ENCODE data around the gene GOLGA6C. TPM values are rescaled to one million over a fixed set of nuclear protein-coding genes. Genes with fewer than 3 reads are reported as not detected.

Gene GOLGA6C
- total RNA-seq, 1 experiment from 2014 or later: not detected

- Histone ChIP-seq H3T11ph (ENCODE audit: low read length) (no peak overlapping the region), H3K79me2 (ENCODE audit: insufficient read depth, low read length) (no peaks in the 10 kb centered on the region), H4K91ac (ENCODE audit: insufficient read length, low read depth, low read length) (no peak overlapping the region), H3K79me1 (ENCODE audit: insufficient read depth, low read depth, low read length, poor library complexity, severe bottlenecking) (no peaks in the 10 kb centered on the region), H3K9me3 (ENCODE audit: control insufficient read depth, low read depth, low read length) (no peaks in the 10 kb centered on the region), H2AK5ac (ENCODE audit: insufficient read length, low read length) (no peak overlapping the region), H3K4me2 (ENCODE audit: insufficient read depth, insufficient read length, low read length) (no peak overlapping the region), H3K27me3 (ENCODE audit: insufficient read depth, low read length) (no peaks in the 10 kb centered on the region), H3K18ac (ENCODE audit: insufficient read length, low read depth, low read length) (no peak overlapping the region), H4K8ac (replicated peaks; ENCODE audit: insufficient read length, low read depth, low read length) (no peak overlapping the region), H2AFZ (ENCODE audit: low read length) (no peak overlapping the region), H2BK120ac (ENCODE audit: low read depth, low read length, poor library complexity, severe bottlenecking) (no peak overlapping the region), H3K23me2 (ENCODE audit: insufficient read length, low read depth, low read length, poor library complexity, severe bottlenecking) (no peaks in the 10 kb centered on the region), H2BK15ac (ENCODE audit: low read depth, low read length) (no peak overlapping the region), H3K27ac (ENCODE audit: insufficient read length, low read depth, low read length) (no peak overlapping the region), H2BK12ac (ENCODE audit: insufficient read length, low read depth, low read length) (no peak overlapping the region), H3K4me1 (ENCODE audit: insufficient read depth, low read length) (no peaks in the 10 kb centered on the region; the same call in 1 of the 2 replicates), H3K23ac (ENCODE audit: insufficient read length, low read depth, low read length) (no peak overlapping the region), H4K5ac (ENCODE audit: insufficient read length, low read depth, low read length) (no peak overlapping the region), H2BK5ac (ENCODE audit: insufficient read length, low read length) (no peak overlapping the region), H3K4ac (ENCODE audit: low read depth, low read length) (no peak overlapping the region), H4K20me1 (ENCODE audit: control insufficient read depth, insufficient read depth, insufficient read length) (no peaks in the 10 kb centered on the region), H3K14ac (ENCODE audit: insufficient read depth, low read length) (no peak overlapping the region), H2BK20ac (ENCODE audit: low read depth, low read length, poor library complexity, severe bottlenecking) (no peak overlapping the region), H3K56ac (ENCODE audit: insufficient read length, low read depth, low read length) (no peak overlapping the region), H3K9ac (ENCODE audit: extremely low read depth, insufficient read length, low read length) (no peak overlapping the region)
- Mint-ChIP-seq H3K27me3 (ENCODE audit: low read depth) (peaks cover 54% of the 10 kb centered on the region), H3K4me3 (no peak overlapping the region), H3K36me3 (ENCODE audit: insufficient read depth in 1 of 3, low read depth in 3 of 3) (peaks cover 0 to 2% (median 0%) of the 10 kb centered on the region in 3 experiments; a peak in 2 of 7 replicates), H3K4me1 (peaks cover 9 to 10% of the 10 kb centered on the region in 2 experiments), H3K9me3 (no peaks in the 10 kb centered on the region), H3K27ac (no peak overlapping the region)
- no CpG with 5 or more reads among the region's 2 CpGs for WGBS (ENCODE audit: extremely low coverage, insufficient read length, low lambda C conversion rate)
- no peak for DNase-seq
- TF ChIP-seq, protein P1, sequence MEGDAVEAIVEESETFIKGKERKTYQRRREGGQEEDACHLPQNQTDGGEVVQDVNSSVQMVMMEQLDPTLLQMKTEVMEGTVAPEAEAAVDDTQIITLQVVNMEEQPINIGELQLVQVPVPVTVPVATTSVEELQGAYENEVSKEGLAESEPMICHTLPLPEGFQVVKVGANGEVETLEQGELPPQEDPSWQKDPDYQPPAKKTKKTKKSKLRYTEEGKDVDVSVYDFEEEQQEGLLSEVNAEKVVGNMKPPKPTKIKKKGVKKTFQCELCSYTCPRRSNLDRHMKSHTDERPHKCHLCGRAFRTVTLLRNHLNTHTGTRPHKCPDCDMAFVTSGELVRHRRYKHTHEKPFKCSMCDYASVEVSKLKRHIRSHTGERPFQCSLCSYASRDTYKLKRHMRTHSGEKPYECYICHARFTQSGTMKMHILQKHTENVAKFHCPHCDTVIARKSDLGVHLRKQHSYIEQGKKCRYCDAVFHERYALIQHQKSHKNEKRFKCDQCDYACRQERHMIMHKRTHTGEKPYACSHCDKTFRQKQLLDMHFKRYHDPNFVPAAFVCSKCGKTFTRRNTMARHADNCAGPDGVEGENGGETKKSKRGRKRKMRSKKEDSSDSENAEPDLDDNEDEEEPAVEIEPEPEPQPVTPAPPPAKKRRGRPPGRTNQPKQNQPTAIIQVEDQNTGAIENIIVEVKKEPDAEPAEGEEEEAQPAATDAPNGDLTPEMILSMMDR (conservative IDR thresholded peaks at IDR 0.05): no peak
Measured at GRCh38 chr15:75230016-75230343, 28.2 kb upstream of the GOLGA6C start.

All from H9 (cell line).